GM12873 (cell line): Measurements from ENCODE around the gene FNTB.

Experiments used
- TF ChIP-seq, protein P1 (sequence below): IDR thresholded peaks from 2 replicates; pipeline ENCODE4 v1.5.1; 2012; ENCODE audit warnings: low read depth, mild to moderate bottlenecking, moderate library complexity, low read length, control low read depth; ENCODE audit not compliant: insufficient read depth; ENCODE audit errors: missing control alignments

The FNTB gene

DNA sequence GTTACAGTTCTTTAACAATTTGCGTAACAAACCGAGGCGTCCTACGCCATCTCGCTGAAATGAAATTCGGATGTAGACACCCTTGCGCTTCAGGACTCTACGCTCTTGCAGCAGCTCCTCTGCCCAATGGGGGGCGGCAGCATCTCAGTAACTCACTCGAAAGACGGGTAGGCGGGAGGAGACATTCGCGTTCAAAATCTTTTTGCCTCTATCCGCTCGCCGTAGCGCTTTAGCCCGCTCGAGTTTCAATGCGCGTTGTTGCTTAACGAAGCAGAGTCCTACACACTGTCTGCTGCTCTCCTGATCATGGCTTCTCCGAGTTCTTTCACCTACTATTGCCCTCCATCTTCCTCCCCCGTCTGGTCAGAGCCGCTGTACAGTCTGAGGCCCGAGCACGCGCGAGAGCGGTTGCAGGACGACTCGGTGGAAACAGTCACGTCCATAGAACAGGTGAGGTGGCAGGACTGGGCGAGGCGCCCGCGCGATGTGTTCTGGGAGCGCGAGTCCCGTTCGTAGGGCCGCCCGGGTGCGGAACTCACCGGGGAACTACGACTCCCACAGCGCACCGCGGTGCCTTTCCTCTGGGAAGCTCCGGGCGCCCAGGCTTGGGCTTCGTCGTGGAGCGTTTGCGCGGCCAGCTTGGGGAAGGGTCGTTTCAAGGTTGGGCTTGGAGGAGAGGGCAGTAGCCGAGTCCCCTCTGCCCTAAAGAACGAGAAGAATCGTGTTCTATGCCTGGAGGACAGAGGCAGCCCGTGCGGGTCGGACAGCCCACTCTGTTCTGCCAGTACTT, at the start of gene FNTB:
Gene FNTB (plus strand): TSS at position 248 of the 790 bp plus-strand sequence. CDS start 59 bp downstream, at position 307.
- TF ChIP-seq, protein P1, sequence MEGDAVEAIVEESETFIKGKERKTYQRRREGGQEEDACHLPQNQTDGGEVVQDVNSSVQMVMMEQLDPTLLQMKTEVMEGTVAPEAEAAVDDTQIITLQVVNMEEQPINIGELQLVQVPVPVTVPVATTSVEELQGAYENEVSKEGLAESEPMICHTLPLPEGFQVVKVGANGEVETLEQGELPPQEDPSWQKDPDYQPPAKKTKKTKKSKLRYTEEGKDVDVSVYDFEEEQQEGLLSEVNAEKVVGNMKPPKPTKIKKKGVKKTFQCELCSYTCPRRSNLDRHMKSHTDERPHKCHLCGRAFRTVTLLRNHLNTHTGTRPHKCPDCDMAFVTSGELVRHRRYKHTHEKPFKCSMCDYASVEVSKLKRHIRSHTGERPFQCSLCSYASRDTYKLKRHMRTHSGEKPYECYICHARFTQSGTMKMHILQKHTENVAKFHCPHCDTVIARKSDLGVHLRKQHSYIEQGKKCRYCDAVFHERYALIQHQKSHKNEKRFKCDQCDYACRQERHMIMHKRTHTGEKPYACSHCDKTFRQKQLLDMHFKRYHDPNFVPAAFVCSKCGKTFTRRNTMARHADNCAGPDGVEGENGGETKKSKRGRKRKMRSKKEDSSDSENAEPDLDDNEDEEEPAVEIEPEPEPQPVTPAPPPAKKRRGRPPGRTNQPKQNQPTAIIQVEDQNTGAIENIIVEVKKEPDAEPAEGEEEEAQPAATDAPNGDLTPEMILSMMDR, result peak; percentile 90

DNA sequence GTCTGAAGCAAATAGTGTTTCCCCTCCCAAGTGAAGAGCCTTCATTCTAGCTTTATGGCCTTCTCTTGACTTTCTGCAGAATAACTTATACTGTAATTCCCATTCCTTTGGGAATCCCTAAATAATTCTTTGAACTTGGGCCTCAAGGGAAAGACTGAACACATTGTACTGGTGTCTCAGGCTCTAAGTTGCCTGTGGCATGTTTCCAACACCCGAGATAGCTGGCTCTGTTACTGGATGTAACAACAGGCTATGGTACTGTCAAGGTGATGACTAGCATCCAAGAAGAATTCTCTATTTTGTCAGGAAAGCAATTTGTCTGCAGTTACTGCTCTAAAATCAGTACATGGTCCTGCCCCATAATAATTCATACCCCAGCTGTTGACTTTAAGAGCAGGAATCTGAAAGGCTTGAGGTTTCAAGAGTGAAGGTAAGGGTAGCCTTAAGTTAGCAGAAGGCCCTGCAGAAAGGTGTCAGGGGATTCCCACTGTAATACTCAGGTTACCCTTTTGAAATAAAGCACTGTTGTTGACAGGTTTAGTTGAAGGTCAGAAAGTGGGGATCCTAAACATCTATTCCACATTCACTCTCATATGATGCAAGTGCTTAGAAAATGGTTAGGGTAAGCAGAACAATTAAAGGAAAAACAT, 49.4 kb upstream of the FNTB start:
- TF ChIP-seq, protein P1, result no peak

DNA sequence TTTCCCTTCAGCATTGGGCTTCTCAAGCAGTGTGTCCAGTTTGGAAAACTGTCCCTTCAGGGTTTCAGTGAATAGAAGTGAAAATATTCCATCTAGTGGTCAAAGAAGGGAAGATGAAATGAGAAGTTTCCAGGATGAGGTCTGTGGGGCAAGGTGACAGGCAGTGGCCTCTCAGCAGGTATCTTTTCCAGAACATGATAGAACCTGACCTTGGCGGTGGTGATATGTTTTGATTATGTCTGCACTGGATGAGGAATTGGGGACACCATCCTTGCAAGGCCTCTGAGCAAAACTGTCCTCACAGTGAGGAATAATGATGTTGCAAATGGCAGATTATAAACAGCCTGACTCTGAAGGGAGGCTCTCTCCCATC, 48.9 kb upstream of the FNTB start:
- TF ChIP-seq, protein P1, result no peak

GRCh38 chr14:64938972-64939816, 47.5 kb upstream of the FNTB start:
- TF ChIP-seq, protein P1, result no peak

- TF ChIP-seq, protein P1, result no peak
Measured at GRCh38 chr14:64939817-64940190, 46.9 kb upstream of the FNTB start.

GRCh38 chr14:64940336-64940910, 46.3 kb upstream of the FNTB start:
- TF ChIP-seq, protein P1, result no peak
